ENCODE results near the gene ABCG2. TPM values are rescaled to one million over a fixed set of nuclear protein-coding genes. Genes with fewer than 3 reads are reported as not detected.

ABCG2 gene
- total and polyA plus RNA-seq, 12 donors = 0.22 to 10.5 (median 3.6) TPM

DNA sequence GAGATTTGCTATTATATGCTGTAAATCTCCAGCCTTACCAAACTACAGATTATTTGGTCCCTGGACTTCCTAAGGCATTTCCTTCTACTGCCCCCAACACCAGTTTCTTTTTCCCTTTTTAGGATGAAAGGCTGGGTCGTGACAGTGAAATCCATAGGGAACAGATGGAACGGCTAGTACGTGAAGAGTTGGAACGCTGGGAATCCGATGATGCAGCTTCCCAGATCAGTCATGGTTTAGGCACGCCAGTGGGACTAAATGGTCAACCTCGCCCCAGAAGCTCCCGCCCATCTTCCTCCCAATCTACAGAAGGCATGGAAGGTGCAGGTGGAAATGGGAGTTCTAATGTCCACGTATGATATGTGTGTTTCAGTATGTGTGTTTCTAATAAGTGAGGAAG is 83.1 kb downstream of the ABCG2 start:
- Histone ChIP-seq H3K27me3 (no peaks in the 10 kb centered on the region), H3K27ac (no peak overlapping the region), H3K9me3 (peaks cover 0 to 18% (median 0%) of the 10 kb centered on the region in 11 donors), H3K4me3 (no peak overlapping the region), H3K36me3 (peaks cover 0 to 89% (median 42%) of the 10 kb centered on the region in 9 donors), H3K4me1 (no peaks in the 10 kb centered on the region)
- WGBS, 2 donors = 81 to 86% methylated on average over 9 of the region's 9 CpGs
- DNase-seq (no peak), ATAC-seq (no peak)
- intact Hi-C loops (cut with DNase I) = no loop called here
- TF ChIP-seq, protein P1, sequence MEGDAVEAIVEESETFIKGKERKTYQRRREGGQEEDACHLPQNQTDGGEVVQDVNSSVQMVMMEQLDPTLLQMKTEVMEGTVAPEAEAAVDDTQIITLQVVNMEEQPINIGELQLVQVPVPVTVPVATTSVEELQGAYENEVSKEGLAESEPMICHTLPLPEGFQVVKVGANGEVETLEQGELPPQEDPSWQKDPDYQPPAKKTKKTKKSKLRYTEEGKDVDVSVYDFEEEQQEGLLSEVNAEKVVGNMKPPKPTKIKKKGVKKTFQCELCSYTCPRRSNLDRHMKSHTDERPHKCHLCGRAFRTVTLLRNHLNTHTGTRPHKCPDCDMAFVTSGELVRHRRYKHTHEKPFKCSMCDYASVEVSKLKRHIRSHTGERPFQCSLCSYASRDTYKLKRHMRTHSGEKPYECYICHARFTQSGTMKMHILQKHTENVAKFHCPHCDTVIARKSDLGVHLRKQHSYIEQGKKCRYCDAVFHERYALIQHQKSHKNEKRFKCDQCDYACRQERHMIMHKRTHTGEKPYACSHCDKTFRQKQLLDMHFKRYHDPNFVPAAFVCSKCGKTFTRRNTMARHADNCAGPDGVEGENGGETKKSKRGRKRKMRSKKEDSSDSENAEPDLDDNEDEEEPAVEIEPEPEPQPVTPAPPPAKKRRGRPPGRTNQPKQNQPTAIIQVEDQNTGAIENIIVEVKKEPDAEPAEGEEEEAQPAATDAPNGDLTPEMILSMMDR (IDR thresholded peaks at IDR 0.05) = no peak

DNA sequence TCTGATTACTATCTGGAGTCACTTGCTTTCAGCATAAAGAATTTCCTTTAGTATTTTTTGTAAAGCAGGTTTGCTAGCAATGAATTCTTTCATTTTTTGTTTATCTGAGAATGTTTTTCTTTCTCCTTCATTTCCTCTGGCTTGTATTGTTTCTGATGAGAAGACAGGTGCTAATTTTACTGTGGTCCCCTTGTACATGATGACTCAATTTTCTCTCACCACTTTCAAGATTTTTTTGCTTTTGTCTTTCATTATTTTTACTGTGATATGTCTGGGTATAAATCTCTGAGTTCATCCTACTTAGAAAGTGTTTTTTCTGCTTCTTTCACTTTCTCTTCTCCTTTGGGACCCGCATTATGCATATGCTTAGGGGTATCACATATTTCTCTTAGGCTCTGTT is 88.4 kb downstream of the ABCG2 start:
- H3K27ac ChIP-seq = no peak overlapping the region

DNA sequence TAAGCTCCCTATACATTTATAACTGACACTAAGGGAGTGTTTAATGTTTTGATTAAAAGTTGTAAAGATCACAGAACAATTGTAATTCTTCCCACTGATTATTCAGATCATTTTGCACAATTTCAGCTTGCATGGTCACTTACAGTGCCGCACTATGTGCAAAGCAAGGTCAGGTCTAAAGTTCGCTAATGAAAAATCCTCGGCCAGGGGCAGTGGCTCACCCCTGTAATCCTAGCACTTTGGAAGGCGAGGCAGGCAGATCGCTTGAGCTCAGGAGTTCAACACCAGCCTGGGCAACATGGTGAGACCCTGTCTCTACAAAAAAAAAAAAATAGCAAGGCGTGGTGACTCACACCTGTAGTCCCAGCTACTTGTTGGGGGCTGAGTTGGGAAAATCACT is 94.0 kb downstream of the ABCG2 start:
- 88 to 97% methylated on average over 6 of the region's 6 CpGs for WGBS, 2 donors
- Histone ChIP-seq H3K4me3 (no peak overlapping the region), H3K27me3 (no peaks in the 10 kb centered on the region), H3K4me1 (peaks cover 0 to 8% (median 0%) of the 10 kb centered on the region in 9 donors), H3K9me3 (peaks cover 0 to 15% (median 2%) of the 10 kb centered on the region in 11 donors), H3K36me3 (peaks cover 0 to 98% (median 46%) of the 10 kb centered on the region in 9 donors), H3K27ac (no peak overlapping the region)
- ATAC-seq (no peak), DNase-seq (no peak)
- TF ChIP-seq, protein P1 (IDR thresholded peaks at IDR 0.05) = no peak
- intact Hi-C loops (cut with DNase I) = no loop called here

More for the DNA sequence above, 88.4 kb downstream of the ABCG2 start:
- H3K9me3 ChIP-seq = peaks cover 0 to 33% (median 8%) of the 10 kb centered on the region in 11 donors
- DNase-seq (no peak), ATAC-seq (no peak)
- peaks cover 0 to 100% (median 72%) of the 10 kb centered on the region in 9 donors for H3K36me3 ChIP-seq
- TF ChIP-seq, protein P1 (IDR thresholded peaks at IDR 0.05) = no peak
- H3K4me3 ChIP-seq = no peak overlapping the region
- H3K4me1 ChIP-seq = no peaks in the 10 kb centered on the region
- intact Hi-C loops (cut with DNase I) = no loop called here
- no peaks in the 10 kb centered on the region for H3K27me3 ChIP-seq
- WGBS, 2 donors = 94 to 98% methylated on average over 1 of the region's 1 CpG

DNA sequence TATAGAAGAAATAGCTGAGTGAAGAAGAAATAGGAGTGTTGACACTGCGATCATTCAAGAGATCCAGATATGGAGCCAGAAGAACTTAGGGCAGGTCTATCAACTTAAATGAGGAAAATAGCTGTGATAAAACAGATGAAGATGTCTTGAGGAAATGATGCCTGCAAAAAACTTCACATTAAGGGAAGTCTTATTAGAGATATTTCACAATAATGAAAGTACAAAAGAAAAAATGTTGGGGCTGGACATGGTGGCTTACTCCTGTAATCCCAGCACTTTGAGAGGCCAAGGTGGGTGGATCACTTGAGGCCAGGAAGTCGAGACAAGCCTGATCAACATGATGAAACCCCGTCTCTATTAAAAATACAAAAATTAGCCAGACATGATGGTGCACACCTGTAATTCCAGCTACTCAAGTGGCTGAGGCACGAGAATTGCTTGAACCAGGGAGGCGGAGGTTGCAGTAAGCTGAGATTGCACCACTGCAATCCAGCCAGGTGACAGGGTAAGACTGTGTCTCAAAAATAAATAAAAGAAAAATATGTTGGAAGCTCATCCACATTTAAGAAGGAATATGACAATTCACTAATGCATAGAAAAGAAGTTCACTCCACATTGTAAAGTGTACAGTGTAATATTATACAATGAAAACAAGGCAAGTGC is 94.7 kb downstream of the ABCG2 start:
- H3K27ac ChIP-seq = no peak overlapping the region
- intact Hi-C loops (cut with DNase I) = no loop called here
- 92 to 95% methylated on average over 5 of the region's 5 CpGs for WGBS, 2 donors
- no peaks in the 10 kb centered on the region for H3K27me3 ChIP-seq
- no peak overlapping the region for H3K4me3 ChIP-seq
- H3K9me3 ChIP-seq = peaks cover 0 to 12% (median 2%) of the 10 kb centered on the region in 11 donors
- peaks cover 0 to 8% (median 0%) of the 10 kb centered on the region in 9 donors for H3K4me1 ChIP-seq
- H3K36me3 ChIP-seq = peaks cover 0 to 98% (median 46%) of the 10 kb centered on the region in 9 donors
- TF ChIP-seq, protein P1 (IDR thresholded peaks at IDR 0.05) = no peak
- DNase-seq (no peak), ATAC-seq (no peak)
